GM18499 (cell line): ENCODE measurements around the gene STK38L.

ENCODE experiments used
- ATAC-seq: cut with Tn5 transposase; IDR thresholded peaks from one replicate; pipeline ENCODE4 v1.9.1; 2021; ENCODE audit warnings: moderate number of reproducible peaks; ENCODE audit not compliant: insufficient read depth, unreplicated experiment

The STK38L gene

DNA sequence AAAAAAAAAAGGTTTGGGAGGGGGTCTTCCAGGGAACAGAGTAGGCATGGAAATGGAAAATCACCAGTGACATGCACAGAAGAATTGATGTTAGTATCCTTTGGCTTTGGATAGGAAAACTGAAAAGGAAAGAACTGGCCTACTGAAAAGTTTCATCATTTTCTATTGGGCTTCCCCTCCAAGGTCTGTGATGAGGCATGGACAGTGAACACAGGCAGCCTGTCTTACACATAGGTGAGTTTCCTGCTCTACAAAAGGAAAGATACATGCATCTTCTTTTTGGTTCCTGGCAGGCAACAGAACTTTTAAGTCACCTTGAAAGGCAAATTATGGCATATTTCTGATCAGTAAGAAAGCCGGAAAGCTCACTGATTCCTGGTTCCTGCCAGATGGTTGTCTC lies 94.4 kb downstream of the STK38L start:
- no peak for ATAC-seq

GRCh38 chr12:27340971-27341370 lies 96.9 kb downstream of the STK38L start:
- no peak for ATAC-seq

DNA sequence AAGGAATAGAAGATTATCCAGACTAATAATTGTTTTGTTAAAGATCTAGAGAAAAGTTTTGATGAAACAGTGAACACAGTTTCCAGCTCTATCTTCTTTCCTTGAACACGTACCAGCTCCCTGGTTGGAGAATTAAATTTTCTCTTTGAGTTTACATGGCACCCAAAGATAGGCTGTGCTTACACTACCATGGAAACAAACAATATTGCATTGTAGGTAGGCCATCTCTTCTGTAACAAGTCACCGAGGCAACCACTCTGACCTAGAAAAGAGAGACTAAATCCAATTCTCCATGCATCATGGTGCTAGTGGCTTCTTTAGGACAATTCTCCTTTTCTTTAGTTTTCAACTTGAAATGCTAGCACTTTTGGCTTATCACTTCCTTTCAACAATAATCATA lies 98.5 kb downstream of the STK38L start:
- no peak for ATAC-seq

DNA sequence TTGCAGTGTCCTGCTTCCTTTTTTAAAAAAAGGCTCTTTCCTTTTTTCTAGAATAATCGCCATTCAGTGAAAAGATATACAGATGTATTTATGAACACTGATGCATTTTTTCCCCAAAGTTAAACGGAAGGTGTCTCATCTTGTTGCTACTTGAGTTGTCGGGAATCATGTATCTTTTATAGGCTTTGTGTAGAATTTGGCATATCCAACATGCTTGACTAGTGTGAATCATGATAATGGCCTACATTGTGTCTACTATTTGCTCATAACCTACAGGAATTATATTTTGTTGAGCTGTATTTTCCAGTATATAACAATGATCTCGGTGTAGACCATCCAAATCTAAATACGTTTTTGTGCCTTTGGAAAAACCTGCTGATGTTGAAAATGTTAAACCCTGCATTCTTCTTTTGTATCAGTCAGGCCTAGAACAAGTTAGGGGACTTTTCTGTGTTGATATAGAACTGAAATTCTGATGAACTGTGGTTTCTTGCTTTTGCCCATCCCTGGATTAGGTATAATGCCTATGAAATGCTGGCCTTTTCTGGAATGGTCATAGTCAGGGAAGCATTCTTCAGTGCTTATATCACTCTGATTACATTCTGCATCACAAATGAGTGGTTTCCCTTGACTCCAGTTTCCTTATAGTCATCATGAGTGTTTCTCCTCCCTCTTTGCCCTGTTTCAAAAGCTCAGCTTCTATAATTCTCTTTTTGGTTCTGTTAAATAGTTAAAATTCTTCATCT lies 99.3 kb downstream of the STK38L start:
- ATAC-seq: no peak

- no peak for ATAC-seq
Measured at GRCh38 chr12:27344246-27344645, 100.2 kb downstream of the STK38L start.

DNA sequence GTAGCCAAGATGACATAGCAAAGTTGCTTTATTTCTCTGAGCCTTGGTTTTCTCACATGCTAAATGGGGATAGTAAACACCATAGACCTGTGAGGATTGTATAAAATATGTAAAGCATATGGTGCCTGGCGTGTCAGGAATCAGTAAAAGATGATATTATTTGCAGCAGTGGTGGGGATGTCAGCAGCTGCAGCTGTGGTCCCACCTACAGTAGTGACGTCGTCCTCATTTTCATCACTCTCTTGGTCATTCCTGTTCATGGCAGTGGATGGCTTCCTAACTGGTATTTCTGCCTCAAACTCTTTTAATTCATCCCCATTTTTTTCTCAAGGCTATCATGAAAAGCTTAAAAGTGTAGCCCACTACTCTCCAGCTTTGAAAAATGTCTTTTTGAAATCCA lies 100.7 kb downstream of the STK38L start:
- ATAC-seq: no peak

DNA sequence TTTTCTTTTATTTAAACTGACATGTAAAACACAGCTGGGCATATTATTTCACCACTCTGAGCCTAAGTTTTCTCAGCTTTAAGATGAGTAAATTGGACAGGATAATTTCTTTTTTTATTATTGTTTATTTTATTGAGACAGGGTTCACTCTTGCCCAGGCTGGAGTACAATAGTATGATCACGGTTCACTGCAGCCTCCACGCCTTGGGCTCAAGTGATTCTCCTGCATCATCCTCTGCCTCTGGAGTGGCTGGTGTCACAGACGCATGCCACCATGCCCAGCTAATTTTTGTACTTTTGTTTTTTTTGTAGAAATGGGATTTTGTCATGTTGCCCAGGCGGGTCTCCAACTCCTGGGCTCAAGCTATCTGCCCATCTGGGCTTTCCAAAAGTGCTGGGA lies 101.3 kb downstream of the STK38L start:
- no peak for ATAC-seq

DNA sequence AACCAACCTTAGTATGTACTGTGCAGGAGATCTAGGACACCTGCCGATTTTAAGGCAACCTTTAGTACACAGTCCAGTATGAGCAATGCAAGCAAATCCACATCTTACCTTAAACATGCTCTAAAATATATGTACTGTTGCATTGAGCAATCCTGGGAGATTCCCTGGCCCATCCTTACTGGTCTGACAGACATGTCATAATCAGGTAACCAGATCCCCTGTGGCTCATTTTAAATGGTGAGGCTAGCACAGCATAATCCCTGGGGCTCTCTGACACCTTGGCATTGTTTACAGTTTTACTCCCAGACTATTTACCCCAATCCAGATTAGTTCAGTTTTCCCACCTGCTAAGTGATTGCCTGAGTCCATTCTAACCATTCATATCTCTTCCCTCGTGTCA lies 103.7 kb downstream of the STK38L start:
- no peak for ATAC-seq

DNA sequence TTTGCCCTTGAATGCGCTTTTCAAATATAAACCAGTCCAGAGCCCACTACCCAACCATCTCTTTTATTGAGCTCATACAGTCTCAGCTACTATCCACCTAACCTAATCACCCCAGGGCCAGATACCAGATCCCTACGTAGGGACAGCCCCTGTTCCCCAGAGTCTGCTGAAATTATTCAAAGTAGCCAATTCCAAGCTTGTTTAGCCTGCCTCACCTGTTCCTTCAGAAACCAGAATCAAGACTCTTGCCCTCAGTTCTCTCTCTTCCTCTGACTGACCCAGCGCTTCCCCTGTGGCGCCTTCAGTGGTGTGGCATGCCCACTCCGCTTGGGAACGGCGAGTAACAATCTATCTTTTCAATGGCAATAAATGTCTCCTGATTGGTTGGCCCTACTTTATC lies 107.4 kb downstream of the STK38L start:
- ATAC-seq: no peak

- ATAC-seq: no peak
Measured at GRCh38 chr12:27355486-27355885, 111.4 kb downstream of the STK38L start.

DNA sequence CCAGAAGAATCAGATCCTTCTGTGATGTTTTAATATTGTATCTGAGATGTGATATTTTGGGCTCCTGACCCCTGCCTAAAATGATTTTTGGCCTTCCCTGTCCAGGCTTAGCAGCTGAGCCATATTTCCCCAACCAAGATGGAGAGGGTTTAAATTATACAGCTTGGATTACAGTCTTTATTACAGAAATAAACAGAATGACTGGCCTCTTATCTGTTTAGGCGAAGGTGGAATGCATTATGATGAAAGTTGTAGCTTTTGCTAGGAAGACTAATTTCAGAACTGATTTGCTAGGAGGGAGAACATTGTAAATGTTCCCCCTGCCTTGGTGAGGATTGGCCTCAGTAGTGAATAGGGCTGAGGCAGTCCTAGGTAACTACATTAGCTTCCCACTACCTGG lies 111.9 kb downstream of the STK38L start:
- no peak for ATAC-seq

- no peak for ATAC-seq
Measured at GRCh38 chr12:27359578-27360340, 115.7 kb downstream of the STK38L start.

DNA sequence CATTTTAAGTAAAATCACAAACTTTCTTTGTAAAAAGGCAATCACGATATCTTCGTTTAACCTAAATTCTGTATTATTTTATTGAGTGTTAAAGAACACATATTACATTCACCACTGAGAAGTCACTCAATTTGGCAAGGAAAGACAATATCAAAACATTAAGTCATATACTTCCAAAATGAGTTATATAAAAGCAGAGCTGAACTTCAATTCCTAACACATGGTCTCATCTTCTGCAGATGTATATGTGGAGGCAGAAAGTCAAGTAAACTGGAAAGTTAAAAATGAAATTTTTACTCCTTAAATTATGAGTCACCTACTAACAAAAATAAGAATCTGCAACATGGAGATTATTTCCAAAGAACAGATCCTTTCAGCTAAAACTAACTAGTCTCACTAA lies 117.3 kb downstream of the STK38L start:
- ATAC-seq: no peak

- no peak for ATAC-seq
Measured at GRCh38 chr12:27366621-27367020, 122.5 kb downstream of the STK38L start.

DNA sequence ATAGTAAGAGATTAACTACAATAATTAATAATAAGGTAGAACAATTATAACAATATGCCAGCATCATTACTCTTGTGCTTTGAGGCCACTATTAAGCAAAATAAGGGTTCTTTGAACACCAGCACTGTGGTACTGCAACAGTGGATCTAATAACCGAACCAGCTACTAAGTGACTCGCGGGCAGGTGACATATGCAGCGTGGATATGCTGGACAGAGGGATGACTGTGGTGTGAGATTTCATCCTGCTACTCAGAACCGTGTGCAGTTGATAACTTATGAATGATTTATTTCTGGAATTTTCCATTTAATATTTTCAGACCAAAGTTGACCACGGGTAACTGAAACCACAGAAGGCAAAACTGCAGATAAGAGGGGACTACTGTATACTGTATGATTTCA lies 123.0 kb downstream of the STK38L start:
- ATAC-seq: no peak
